Frontal cortex (tissue), 4 donors: ENCODE results near the gene MYL12A. TPM values are rescaled to one million over a fixed set of nuclear protein-coding genes. Genes with fewer than 3 reads are reported as not detected.
"Not testable (repeated sequence)": the region's sequence is repeated elsewhere in the genome, so short reads cannot be mapped to it uniquely, and the experiment has no call there.

Experiments used
- DNase-seq, 2 donors: peaks; one replicate each; pipeline ENCODE4 v3.0.0; 2012; ENCODE audit warnings: low spot score in 2 of 2
- FAIRE-seq: peaks from 2 replicates; lab custom pipeline; 2012; peaks lifted over from hg19 to GRCh38; lab: Jason Lieb, UNC
- total RNA-seq: library from RNA; depleted of rRNA; stranded (reverse); fragments of >200 nt; gene quantifications from one replicate; pipeline ENCODE4 v1.2.3, GENCODE V29; 2014
- donor health status: control.
- donor health status: control.
- donor health status: control.

The MYL12A gene
- total RNA-seq: 59.1 TPM

DNA sequence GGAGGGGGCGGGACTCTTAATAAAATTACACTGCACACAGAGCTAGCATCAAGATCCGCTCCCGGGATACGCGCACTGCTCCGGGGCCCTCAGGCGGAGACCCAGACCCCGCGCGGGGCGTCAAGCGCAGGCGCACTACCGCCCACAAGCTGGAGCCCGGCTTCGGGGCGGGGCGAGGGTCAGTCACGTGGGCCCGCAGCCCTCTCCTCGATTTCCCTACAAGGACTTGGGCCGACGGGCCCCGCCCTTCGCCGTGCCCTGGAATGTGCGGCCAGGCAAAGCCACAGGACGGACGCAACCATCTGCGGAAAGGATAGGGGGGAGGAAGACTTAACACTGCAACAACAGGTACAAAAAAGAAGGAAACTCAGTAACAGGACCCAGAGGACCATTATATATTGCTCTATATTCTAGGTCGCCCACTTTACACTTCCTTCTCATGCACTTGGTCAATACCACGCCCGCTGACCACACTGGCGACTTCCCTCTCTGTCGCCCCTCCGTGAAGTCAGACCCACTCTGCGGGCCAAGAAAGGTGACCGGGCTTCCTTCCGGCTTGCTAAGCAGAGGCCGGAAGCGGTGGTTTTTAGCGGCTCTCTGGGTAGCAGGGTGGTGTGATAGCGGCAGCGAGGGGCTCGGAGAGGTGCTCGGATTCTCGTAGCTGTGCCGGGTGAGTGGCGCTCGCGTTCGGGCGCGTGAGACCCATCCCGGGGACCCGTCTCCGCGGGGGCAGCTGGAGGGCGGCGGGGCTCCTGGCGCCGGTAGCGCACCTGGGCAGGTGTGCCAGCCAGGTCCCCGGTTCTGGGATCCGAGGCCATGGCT is at the start of gene MYL12A:
Gene MYL12A, plus strand, starts transcription at position 562 of the 822 bp plus-strand sequence. CDS start 5,447 bp downstream, outside the sequence.
- FAIRE-seq (no peak), DNase-seq (peak; percentile 83 to 91)

DNA sequence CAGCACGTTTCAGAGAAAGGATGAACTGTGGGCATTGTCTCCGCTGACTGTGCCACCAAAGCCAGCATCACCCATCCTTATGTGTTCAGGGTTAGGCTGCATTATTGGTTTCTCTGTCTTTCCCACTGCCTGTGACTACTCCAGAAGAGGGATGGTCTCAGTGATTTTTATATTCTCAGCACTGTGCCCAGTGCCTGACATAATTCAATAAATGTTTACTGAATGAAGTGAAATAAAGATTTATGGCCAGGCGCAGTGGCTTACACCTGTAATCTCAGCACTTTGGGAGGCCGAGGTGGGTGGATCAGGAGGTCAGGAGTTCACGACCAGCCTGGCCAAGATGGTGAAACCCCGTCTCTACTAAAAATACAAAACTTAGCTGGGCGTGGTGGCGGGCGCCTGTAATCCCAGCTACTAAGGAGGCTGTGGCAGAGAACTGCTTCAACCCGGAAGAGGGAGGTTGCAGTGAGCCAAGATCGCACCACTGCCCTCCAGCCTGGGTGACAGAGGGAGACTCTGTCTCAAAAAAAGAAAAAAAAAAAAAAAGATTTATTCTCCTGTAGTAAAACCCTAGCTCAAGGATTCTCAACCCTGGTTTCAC is 49.2 kb upstream of the MYL12A start:
- DNase-seq, FAIRE-seq: not testable (repeated sequence)

DNA sequence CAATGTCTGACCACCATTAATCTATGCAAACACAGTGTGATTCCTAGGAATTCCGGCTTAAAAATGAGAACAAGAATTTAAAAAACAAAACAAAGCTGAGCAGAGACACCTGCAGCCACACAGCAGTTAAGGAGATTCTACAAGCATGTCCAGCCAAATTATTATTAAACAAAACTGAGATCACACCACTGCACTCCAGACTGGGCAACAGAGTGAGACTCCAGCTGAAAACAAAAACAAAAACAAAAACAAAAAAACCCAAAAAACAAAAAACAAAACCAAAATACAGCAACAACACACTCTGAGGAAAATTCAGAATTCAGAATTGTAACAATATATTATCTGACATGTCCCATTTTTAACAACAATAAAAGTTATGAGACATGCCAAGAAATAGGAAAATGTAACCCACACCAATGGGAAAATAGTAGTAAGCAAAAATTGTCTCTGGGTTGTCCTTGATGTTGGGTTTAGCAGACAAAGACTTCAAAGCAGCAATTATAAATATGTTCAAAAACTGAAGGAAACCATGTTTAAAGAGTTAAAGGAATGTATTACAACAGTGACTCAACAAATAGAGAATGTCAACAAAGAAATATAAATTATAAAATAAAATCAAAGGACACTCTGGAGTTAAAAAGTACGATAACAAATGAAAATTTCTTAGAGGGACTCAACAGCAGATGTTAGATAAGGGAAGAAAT is 47.5 kb upstream of the MYL12A start:
- DNase-seq (no peak), FAIRE-seq (no peak)

DNA sequence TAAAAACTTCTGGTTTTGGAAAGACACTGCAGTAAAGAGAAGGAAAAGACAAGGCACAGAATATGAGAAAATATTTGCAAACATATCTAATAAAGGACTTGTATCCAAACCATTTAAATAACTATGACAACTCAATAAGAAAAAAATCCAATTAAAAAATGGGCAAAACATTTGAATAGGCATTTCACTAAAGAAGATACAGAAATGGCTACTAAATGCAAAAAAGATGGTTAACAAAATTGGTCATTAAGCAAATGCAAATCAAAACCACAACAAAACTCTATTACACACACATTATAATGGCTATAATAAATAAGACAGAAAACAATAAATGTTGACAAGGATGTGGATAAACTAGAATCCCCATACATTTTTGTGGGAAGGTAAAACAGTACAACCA is 42.4 kb upstream of the MYL12A start:
- DNase-seq (no peak), FAIRE-seq (no peak)

GRCh38 chr18:3207565-3207964 is 40.0 kb upstream of the MYL12A start:
- FAIRE-seq (no peak), DNase-seq (no peak)

DNA sequence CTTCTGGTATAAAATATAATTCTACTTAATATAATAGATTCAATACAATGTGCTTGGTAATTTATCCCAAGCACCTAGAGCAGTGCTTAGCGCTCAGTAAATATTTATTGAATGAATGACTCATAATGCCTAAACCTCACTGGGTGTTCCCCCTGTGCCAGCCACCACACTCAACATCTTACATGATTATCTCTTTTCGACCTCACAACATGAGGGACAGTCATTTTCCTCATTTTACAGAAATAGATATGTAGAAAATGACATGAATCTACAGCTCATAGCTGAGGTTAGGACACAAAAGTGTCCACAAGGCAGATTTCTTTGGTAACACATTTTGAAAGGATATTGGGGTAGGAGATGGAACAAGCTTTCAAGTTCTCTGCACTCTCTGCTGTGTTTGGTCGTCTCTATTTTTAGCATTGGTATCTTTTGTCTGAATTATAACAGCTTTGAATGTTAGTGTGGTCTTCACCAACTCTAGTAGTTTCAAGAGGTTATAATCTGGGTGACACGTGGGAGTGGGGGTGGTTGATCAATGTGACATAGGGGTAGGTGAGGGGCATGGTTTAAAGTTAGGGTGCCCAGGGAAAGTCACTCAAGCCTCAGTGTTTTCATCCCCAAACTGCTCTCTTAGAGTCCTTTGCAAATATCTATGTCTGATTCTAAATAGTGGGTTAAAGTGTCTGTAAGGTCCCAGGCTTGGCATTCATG is 37.6 kb upstream of the MYL12A start:
- FAIRE-seq: no peak
- no peak for DNase-seq

DNA sequence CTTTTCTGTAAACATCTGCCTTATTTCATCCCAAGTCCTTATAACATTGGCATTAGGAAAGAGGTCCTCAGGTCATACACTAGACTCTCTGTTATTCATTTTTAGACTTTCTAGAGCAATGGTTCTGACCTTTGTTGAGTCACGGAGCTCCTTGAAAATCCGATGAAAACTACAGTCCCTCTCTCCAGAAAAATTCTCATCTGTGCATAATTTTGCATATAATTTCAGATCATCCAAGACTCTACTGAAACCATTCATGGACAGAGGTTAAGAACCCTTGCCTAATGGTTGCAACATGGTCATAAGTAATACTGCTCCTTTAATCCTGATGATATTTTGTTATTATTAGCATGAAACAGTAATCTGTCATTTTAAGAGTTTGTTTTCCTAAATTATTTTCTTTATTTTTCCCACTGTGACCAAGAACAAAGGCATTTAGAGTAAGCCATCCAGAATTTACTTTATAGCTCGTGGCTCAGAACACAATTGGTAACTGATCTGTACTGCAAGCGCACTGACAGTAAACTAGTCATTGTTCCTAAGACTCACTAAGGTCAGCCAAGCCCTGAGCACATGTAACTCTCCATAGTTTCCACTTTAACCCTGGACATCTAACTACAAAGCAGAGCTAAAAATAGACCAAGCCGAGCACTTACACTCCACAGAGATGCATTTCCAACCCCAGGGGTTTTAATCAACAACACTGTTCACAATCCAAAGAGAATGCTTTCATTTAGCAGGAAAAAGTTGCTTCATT is 36.2 kb upstream of the MYL12A start:
- FAIRE-seq (no peak), DNase-seq (no peak)

DNA sequence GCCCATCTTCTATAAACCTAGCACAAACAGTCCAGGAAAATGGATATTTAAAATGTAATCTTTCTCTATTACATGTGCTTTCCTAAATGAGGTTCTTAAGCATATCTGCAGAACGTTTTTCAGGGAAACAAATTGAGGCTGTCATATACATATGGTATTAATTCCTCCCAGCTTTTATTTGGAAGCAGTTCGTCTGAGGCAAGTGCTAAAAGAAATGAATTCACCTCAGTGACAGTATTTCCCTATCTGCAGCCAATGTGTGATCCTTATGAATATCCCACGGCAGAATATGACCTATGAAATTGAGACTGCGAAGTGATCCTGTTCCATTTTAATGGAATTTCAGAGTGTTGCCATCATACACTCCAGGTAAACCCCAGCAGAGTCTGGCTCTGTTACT is 34.9 kb upstream of the MYL12A start:
- no peak for FAIRE-seq
- DNase-seq: no peak

DNA sequence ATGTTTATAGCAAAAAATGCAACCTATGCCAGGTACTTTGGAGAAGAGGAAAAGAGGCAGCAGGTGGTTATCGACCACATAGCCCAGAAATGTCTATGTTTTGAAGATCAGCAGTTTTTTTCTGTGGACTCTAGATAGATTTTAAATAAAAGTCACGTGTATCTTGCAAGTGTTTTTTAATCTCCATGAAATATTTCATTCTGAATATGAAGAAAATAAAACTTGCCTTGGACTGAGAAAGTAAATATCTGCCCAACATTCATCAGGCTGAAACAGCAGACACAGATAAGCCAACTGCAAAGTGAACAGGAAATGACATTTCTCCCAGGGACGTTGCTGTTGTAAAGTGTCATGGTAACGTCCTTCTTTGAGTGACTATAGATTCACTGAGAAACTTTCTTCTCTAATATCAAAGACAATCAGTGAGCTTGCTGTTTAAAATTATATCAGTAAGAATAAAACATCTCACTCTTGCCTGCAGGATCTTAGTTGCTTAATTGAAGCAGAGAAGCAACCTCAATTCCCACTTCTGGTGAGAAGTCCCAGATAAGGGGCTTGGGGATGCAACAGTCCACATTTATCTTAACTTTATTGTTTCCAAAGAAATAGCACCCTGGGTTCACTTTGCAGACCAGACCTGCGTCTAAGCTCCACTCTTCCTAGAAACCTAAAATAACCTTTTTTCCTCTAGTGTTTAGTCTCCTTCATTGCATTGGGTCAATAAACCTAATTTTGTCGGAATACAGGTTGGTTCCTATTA is 34.1 kb upstream of the MYL12A start:
- FAIRE-seq: no peak
- DNase-seq: no peak

- FAIRE-seq: no peak
Observed at GRCh38 chr18:3214855-3215637, 32.6 kb upstream of the MYL12A start.

GRCh38 chr18:3216987-3217386 is 30.6 kb upstream of the MYL12A start:
- FAIRE-seq: no peak

More at GRCh38 chr18:3214855-3215637, 32.6 kb upstream of the MYL12A start:
- DNase-seq: no peak

DNA sequence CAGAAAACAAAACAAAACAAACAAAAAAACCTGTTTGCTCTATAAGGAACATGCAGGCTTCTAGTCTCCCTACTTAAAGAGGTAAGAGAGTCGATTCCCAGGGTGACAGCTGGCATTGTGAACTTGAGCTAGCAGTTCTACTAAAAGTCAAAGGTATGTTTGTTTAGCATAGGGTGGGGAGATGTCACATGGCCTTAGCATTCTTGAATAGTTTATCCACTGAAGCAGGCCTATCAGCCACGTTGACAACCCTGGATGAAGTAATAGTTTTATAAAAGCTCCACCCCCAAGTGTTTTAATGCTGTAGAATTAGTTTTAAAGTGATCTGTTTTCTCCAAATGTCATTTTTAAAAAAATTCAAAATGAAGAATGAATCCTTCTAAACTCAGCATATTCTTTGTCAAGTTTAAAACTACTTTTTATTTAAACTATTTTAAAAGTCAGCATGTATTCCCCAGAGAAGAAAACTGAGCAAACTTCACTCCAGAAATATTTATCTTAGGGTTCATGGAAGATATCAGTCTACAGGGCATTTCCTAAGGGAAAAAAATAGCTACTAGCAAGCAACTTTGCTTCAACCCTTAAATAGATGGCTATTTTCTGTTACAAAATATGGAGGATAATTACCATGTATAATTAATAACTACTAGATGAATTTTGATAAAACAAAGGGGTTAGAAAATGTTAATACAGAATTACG is 29.5 kb upstream of the MYL12A start:
- no peak for DNase-seq
- no peak for FAIRE-seq

More at GRCh38 chr18:3216987-3217386, 30.6 kb upstream of the MYL12A start:
- no peak for DNase-seq

- FAIRE-seq: no peak
- no peak for DNase-seq
Observed at GRCh38 chr18:3218819-3219218, 28.8 kb upstream of the MYL12A start.

DNA sequence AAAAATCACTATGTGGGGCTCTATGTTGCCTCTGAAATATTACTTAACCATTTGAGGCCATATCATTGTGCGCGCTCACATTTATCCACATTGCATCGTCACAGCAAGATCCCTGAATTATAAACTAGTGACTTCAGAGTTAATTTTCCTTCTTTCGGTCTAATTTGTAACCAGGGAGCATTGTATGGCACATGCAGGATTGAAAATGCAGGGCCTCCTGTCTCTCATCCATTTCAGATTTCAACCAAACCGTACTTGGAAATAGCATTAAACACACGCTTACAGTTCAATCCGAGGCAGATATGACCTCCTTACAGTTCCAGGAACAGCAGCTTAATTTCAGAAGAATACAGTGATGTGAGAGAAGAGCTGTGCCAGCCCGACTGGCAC is 28.4 kb upstream of the MYL12A start:
- FAIRE-seq: no peak
- DNase-seq: no peak

DNA sequence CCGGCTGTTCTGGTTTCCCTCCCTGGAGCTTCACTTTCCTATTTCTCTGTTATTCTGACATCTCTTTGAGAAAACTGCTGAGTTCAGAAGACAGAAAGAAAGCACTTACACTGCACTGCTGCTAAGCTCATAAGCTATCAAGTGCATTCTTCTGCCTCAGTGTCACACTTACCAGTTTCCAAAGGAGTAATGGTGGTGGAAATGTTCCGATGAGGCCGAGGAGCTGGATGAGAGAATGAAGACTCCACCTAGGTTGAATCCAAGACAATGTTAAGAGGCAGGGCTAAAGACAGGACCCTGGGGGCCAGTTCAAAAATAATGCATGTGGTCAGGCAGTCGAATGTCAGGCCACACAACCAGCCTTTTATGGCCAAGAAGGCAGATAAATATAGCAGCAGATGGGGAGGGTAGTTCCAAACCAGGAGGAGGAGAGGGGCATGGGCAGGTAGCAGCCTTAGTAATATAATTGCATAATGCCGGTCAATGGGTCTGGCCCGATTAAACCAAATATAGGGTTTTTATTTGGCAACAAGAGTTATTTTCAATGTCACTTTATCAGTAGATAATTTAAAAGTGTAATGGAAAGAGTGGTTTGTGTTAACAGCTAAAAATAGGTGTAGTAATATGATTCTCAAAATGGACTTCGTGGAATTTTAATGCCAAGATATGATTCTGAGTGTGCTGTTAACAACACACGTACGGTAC is 27.8 kb upstream of the MYL12A start, which contains the start of gene MYOM1:
Gene MYOM1, minus strand, starts transcription at position 338 of the 705 bp plus-strand sequence. CDS start 4,745 bp downstream, outside the sequence.
- FAIRE-seq (no peak), DNase-seq (no peak)

DNA sequence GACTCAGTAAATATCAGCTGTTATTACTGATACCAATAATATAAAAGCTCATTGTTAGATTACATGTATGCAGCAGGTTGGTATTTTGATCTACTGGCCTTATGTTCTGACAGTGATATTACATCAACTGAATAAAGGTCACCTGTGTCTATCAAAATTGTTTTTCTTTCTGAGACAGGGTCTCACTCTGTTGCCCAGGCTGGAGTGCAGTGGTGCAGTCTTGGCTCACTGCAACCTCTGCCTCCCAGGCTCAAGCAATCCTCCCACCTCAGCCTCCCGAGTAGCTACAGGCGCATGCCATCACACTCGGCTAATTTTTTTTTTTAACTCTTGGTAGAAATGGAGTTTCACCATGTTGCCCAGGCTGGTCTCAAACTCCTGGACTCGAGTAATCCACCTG is 26.7 kb upstream of the MYL12A start:
- not testable (repeated sequence) for FAIRE-seq

GRCh38 chr18:3221496-3221895 is 26.1 kb upstream of the MYL12A start:
- DNase-seq: no peak
- FAIRE-seq: no peak

More for the DNA sequence above, 26.7 kb upstream of the MYL12A start:
- not testable (repeated sequence) for DNase-seq
